ENCODE data around the gene PPM1E.
"Not testable (repeated sequence)": the region's sequence is repeated elsewhere in the genome, so short reads cannot be mapped to it uniquely, and the experiment has no call there.

Gene PPM1E

DNA sequence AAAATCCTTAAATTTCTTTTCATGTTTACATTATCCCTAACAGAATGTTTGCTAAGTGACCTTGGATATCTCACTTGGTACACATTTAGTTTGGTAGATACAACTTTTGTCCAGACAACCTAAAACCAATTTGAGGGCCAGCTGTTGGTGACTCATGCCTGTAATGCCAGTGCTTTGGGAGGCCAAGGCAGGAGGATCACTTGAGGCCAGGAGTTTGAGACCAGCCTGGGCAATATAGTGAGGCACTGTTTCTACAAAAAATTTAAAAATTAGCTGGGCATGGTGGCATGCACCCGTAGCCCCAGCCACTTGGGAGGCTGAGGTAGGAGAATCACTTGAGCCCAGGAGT, 202.0 kb downstream of the PPM1E start:
- H3K27me3 ChIP-seq (ENCODE audit: control insufficient read depth in 5 of 5, insufficient read depth in 4 of 5, low read length in 5 of 5); H3K36me3 ChIP-seq (ENCODE audit: control insufficient read depth in 5 of 5, insufficient read depth in 5 of 5, low read length in 5 of 5); H3K4me1 ChIP-seq (ENCODE audit: control insufficient read depth in 5 of 5, insufficient read depth in 5 of 5, low read length in 5 of 5); H3K4me3 ChIP-seq (ENCODE audit: low read depth in 1 of 5, low read length in 5 of 5); H3K9ac ChIP-seq (ENCODE audit: low read length in 5 of 5); H3K27ac ChIP-seq (ENCODE audit: low read depth, low read length); H3K9me3 ChIP-seq (ENCODE audit: control insufficient read depth in 5 of 5, low read length in 5 of 5): not testable (repeated sequence)

DNA sequence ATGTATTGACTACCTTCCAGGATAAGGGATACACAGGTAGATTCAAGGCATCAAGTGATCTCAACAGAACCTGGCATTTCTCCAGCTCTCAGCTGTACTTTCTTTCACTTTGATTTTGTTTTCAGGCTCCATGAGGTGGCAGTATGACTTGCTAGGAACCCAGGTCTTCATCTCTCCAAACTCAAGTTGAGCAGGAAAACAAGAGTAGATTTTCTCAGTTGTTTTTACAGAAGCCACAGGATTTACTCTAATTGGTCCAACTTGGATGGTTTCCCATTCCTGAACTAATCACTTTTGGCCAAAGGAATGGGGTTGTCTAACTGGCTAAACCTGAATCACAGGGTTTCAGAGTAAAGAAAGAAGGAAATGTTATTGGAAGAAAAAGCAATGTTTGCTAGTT, 204.4 kb downstream of the PPM1E start:
- no peak overlapping the region for H3K9ac ChIP-seq (ENCODE audit: low read length in 5 of 5)
- H3K4me3 ChIP-seq (ENCODE audit: low read depth in 1 of 5, low read length in 5 of 5): no peak overlapping the region
- no peak overlapping the region for H3K27ac ChIP-seq (ENCODE audit: low read depth, low read length)
- H3K9me3 ChIP-seq (ENCODE audit: control insufficient read depth in 5 of 5, low read length in 5 of 5): no peaks in the 10 kb centered on the region
- H3K36me3 ChIP-seq (ENCODE audit: control insufficient read depth in 5 of 5, insufficient read depth in 5 of 5, low read length in 5 of 5): no peaks in the 10 kb centered on the region
- H3K4me1 ChIP-seq (ENCODE audit: control insufficient read depth in 5 of 5, insufficient read depth in 5 of 5, low read length in 5 of 5): peaks cover 0 to under 1% (median 0%) of the 10 kb centered on the region in 5 donors
- H3K27me3 ChIP-seq (ENCODE audit: control insufficient read depth in 5 of 5, insufficient read depth in 4 of 5, low read length in 5 of 5): no peaks in the 10 kb centered on the region

DNA sequence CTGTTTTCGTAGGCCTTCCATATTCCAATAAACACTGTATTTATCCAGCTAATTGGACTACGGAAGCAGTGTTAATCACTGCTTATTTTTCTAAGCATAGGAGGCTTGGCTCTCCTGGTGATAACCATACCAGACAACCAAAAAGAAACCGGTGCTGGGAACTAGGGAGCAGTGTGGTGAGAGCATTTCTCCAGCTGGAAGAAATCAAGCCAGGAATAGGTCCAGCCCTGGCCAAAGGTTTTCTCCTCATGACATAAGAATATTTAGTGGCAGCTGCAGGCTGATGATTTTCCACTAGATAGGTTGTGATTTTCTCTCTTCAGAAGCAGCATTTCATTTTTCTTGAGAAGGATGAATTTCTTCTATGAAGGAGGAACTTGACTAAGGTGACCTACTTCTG, 209.6 kb downstream of the PPM1E start:
- peaks cover 0 to 6% (median 0%) of the 10 kb centered on the region in 5 donors for H3K4me1 ChIP-seq (ENCODE audit: control insufficient read depth in 5 of 5, insufficient read depth in 5 of 5, low read length in 5 of 5)
- H3K36me3 ChIP-seq (ENCODE audit: control insufficient read depth in 5 of 5, insufficient read depth in 5 of 5, low read length in 5 of 5): no peaks in the 10 kb centered on the region
- no peaks in the 10 kb centered on the region for H3K9me3 ChIP-seq (ENCODE audit: control insufficient read depth in 5 of 5, low read length in 5 of 5)
- H3K27ac ChIP-seq (ENCODE audit: low read depth, low read length): no peak overlapping the region
- H3K4me3 ChIP-seq (ENCODE audit: low read depth in 1 of 5, low read length in 5 of 5): no peak overlapping the region
- H3K9ac ChIP-seq (ENCODE audit: low read length in 5 of 5): no peak overlapping the region
- H3K27me3 ChIP-seq (ENCODE audit: control insufficient read depth in 5 of 5, insufficient read depth in 4 of 5, low read length in 5 of 5): no peaks in the 10 kb centered on the region

DNA sequence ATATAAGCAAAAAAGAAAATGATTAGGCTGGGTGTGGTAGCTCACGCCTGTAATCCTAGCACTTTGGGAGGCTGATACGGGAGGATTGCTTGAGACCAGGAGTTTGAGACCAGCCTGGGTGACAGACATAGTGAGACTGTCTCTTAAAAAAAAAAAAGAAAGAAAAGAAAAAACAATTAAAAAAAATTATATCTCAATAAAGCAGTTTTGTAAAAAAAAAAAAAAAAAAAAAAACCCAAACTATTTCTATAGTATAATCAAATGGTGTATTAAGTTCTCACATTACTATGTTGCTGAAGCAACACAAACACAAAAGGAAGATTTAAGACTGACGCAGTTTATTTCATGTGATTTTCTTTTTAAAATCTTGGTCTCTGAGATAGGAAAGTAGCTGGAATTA, 210.6 kb downstream of the PPM1E start:
- Histone ChIP-seq H3K4me3 (ENCODE audit: low read depth in 1 of 5, low read length in 5 of 5) (no peak overlapping the region), H3K4me1 (ENCODE audit: control insufficient read depth in 5 of 5, insufficient read depth in 5 of 5, low read length in 5 of 5) (peaks cover 0 to 6% (median 0%) of the 10 kb centered on the region in 5 donors), H3K9ac (ENCODE audit: low read length in 5 of 5) (no peak overlapping the region), H3K36me3 (ENCODE audit: control insufficient read depth in 5 of 5, insufficient read depth in 5 of 5, low read length in 5 of 5) (no peaks in the 10 kb centered on the region), H3K9me3 (ENCODE audit: control insufficient read depth in 5 of 5, low read length in 5 of 5) (no peaks in the 10 kb centered on the region), H3K27ac (ENCODE audit: low read depth, low read length) (no peak overlapping the region), H3K27me3 (ENCODE audit: control insufficient read depth in 5 of 5, insufficient read depth in 4 of 5, low read length in 5 of 5) (no peaks in the 10 kb centered on the region)

DNA sequence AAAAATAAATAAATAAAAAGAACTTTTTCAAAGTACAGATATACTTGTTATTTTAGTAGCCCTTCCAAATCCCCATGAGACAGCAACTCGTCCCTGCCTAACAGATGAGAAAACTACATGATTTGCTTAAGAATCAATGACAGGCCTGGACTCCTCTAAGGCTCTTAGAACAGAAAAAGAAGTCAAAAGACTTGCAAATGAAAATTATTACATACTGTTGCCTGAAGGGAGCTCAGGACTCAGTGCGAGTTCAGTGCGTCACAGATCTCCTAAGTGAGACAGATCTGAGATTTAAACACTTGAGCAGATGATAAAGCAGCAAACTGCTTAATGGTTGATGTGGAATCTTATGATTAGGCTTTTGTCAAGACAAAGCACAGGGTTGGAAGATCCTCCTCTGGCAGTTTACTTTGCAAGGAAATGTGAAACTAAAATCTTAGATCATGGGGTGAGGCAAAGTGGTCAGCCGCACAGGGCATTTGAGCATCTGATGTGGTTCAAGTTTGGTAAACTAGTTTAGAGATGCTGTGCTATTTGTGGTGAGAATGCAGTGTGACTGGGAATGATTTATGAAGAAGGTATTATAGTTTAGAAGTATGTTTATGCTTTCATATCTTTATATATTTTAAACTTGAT, 212.9 kb downstream of the PPM1E start:
- Histone ChIP-seq H3K4me1 (ENCODE audit: control insufficient read depth in 5 of 5, insufficient read depth in 5 of 5, low read length in 5 of 5) (peaks cover 0 to 6% (median 0%) of the 10 kb centered on the region in 5 donors), H3K27ac (ENCODE audit: low read depth, low read length) (no peak overlapping the region), H3K9ac (ENCODE audit: low read length in 5 of 5) (no peak overlapping the region), H3K9me3 (ENCODE audit: control insufficient read depth in 5 of 5, low read length in 5 of 5) (no peaks in the 10 kb centered on the region), H3K27me3 (ENCODE audit: control insufficient read depth in 5 of 5, insufficient read depth in 4 of 5, low read length in 5 of 5) (no peaks in the 10 kb centered on the region), H3K36me3 (ENCODE audit: control insufficient read depth in 5 of 5, insufficient read depth in 5 of 5, low read length in 5 of 5) (no peaks in the 10 kb centered on the region), H3K4me3 (ENCODE audit: low read depth in 1 of 5, low read length in 5 of 5) (no peak overlapping the region)

DNA sequence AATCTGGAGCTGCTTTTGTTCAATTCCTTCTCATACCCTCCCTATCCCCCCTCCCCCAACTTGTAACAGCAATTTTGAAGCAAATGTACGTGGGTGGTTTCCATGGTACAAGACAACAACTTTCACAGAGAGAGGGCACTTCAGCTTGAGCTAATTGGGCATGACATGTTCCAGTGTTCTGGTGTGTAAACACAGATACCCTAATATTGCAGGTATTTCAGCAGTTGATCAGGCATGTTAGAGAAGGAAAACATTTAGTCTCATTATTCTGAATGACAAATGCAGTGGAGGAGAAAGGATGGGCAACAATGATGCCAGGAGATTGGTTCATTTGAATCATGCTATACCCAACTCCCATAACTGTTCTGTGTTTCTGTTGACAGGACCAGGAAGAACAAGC, 213.5 kb downstream of the PPM1E start:
- no peak overlapping the region for H3K4me3 ChIP-seq (ENCODE audit: low read depth in 1 of 5, low read length in 5 of 5)
- H3K9me3 ChIP-seq (ENCODE audit: control insufficient read depth in 5 of 5, low read length in 5 of 5): no peaks in the 10 kb centered on the region
- H3K27ac ChIP-seq (ENCODE audit: low read depth, low read length): no peak overlapping the region
- no peaks in the 10 kb centered on the region for H3K36me3 ChIP-seq (ENCODE audit: control insufficient read depth in 5 of 5, insufficient read depth in 5 of 5, low read length in 5 of 5)
- H3K9ac ChIP-seq (ENCODE audit: low read length in 5 of 5): no peak overlapping the region
- peaks cover 0 to 6% (median 0%) of the 10 kb centered on the region in 5 donors for H3K4me1 ChIP-seq (ENCODE audit: control insufficient read depth in 5 of 5, insufficient read depth in 5 of 5, low read length in 5 of 5)
- no peaks in the 10 kb centered on the region for H3K27me3 ChIP-seq (ENCODE audit: control insufficient read depth in 5 of 5, insufficient read depth in 4 of 5, low read length in 5 of 5)

DNA sequence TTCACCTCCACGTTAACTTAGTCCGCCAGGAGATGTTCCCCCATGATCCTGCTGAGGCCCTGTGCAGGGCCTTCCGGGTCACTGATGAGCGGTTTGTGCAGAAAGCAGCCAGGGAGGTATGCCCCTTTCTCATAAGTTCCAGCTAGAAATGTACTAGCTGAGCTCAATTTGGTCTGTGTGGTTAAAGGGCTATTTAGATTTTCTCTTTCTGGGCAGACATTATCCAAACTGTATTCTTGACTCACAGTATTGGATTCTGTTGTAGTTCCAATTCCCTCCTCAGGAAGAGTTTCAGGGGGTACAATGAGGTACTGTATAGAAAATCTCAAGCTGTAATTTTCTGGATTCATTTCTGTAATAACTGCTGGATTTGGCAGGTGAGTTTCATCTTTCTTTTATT, 214.0 kb downstream of the PPM1E start:
- Histone ChIP-seq H3K36me3 (ENCODE audit: control insufficient read depth in 5 of 5, insufficient read depth in 5 of 5, low read length in 5 of 5) (no peaks in the 10 kb centered on the region), H3K27ac (ENCODE audit: low read depth, low read length) (no peak overlapping the region), H3K4me3 (ENCODE audit: low read depth in 1 of 5, low read length in 5 of 5) (no peak overlapping the region), H3K4me1 (ENCODE audit: control insufficient read depth in 5 of 5, insufficient read depth in 5 of 5, low read length in 5 of 5) (peaks cover 0 to 6% (median 0%) of the 10 kb centered on the region in 5 donors), H3K9me3 (ENCODE audit: control insufficient read depth in 5 of 5, low read length in 5 of 5) (no peaks in the 10 kb centered on the region), H3K27me3 (ENCODE audit: control insufficient read depth in 5 of 5, insufficient read depth in 4 of 5, low read length in 5 of 5) (no peaks in the 10 kb centered on the region), H3K9ac (ENCODE audit: low read length in 5 of 5) (no peak overlapping the region)

DNA sequence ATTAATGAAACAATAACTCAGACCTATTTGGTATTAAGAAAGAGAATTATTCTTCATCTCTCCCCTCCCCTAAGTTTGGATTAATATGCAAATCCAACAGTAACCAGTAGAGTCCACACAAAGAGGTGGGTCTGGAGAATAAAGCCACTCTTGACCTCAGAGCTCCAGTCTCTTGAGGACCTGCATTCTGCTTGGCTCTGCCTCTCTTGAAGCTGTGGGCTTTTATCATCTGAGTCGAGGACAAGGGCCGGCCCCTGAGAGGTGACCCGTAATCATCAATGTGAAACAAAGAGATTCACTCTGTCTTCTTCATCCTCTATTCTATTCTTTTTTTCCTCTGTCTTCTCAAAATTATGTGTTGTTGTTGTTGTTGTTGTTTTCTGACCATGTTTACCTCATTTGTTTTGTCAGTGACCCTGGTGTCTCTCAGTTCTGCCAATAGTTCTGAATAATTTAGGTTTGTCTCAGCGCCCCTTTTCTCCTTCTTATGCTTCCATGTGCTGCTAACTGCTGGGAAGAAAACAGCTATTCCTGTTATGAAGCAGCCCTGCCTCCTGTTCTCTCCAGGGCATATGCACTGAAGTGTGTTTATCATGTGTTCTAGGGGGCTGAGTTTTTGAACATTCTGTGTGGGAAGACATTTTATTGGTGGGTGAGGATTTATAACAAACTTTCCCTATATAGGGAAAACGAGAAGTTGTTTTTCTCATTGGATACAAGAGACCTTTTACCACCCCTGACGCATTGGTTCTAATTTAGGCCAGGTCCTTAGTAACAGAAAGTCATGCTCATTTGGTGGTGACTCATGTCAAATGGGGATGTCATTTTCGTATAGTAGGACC, 215.2 kb downstream of the PPM1E start:
- Histone ChIP-seq H3K27ac (ENCODE audit: low read depth, low read length) (no peak overlapping the region), H3K4me1 (ENCODE audit: control insufficient read depth in 5 of 5, insufficient read depth in 5 of 5, low read length in 5 of 5) (no peaks in the 10 kb centered on the region), H3K36me3 (ENCODE audit: control insufficient read depth in 5 of 5, insufficient read depth in 5 of 5, low read length in 5 of 5) (no peaks in the 10 kb centered on the region), H3K9me3 (ENCODE audit: control insufficient read depth in 5 of 5, low read length in 5 of 5) (no peaks in the 10 kb centered on the region), H3K4me3 (ENCODE audit: low read depth in 1 of 5, low read length in 5 of 5) (no peak overlapping the region), H3K27me3 (ENCODE audit: control insufficient read depth in 5 of 5, insufficient read depth in 4 of 5, low read length in 5 of 5) (no peaks in the 10 kb centered on the region), H3K9ac (ENCODE audit: low read length in 5 of 5) (no peak overlapping the region)

DNA sequence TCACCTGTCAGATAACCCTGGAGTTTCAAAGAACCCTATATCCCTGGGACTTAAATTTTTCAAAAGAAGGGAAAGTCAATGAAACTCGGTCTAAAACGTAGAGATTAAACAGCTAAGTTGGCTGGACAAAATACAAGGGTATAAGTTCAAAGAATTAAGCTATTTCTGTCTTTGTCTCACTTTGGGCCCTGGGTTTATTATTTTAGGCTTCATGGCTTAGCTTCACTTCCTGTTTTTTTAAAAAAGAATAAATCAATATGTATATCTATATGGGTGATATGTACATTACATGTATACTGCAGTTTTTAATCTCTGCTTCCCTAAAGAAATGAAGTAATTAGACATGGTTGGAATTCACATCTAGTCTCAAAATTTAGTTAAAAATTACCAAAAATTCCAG, 218.7 kb downstream of the PPM1E start:
- H3K27me3 ChIP-seq (ENCODE audit: control insufficient read depth in 5 of 5, insufficient read depth in 4 of 5, low read length in 5 of 5): no peaks in the 10 kb centered on the region
- no peaks in the 10 kb centered on the region for H3K4me1 ChIP-seq (ENCODE audit: control insufficient read depth in 5 of 5, insufficient read depth in 5 of 5, low read length in 5 of 5)
- H3K27ac ChIP-seq (ENCODE audit: low read depth, low read length): no peak overlapping the region
- no peak overlapping the region for H3K9ac ChIP-seq (ENCODE audit: low read length in 5 of 5)
- no peaks in the 10 kb centered on the region for H3K36me3 ChIP-seq (ENCODE audit: control insufficient read depth in 5 of 5, insufficient read depth in 5 of 5, low read length in 5 of 5)
- H3K9me3 ChIP-seq (ENCODE audit: control insufficient read depth in 5 of 5, low read length in 5 of 5): no peaks in the 10 kb centered on the region
- no peak overlapping the region for H3K4me3 ChIP-seq (ENCODE audit: low read depth in 1 of 5, low read length in 5 of 5)

DNA sequence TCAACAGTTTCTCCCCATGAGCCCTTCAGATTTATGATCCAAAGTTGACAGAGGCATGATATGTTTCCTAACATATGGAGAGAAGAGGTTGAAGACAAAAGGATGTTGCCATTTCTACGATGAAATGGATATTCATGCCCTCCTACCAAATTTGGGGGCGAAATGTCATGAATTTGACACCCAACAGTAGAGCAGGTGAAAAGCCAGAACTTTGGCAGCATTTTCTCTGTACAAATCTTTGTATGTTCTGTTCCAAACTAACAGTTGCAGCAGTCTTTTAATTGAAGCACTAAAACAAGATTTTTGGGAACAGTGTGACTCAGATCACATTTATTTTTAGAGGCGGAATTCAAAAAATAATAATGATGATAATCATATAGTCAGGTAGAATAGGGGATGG, 220.9 kb downstream of the PPM1E start:
- Histone ChIP-seq H3K9me3 (ENCODE audit: control insufficient read depth in 5 of 5, low read length in 5 of 5) (no peaks in the 10 kb centered on the region), H3K4me3 (ENCODE audit: low read depth in 1 of 5, low read length in 5 of 5) (no peak overlapping the region), H3K27ac (ENCODE audit: low read depth, low read length) (no peak overlapping the region), H3K36me3 (ENCODE audit: control insufficient read depth in 5 of 5, insufficient read depth in 5 of 5, low read length in 5 of 5) (no peaks in the 10 kb centered on the region), H3K27me3 (ENCODE audit: control insufficient read depth in 5 of 5, insufficient read depth in 4 of 5, low read length in 5 of 5) (no peaks in the 10 kb centered on the region), H3K9ac (ENCODE audit: low read length in 5 of 5) (no peak overlapping the region), H3K4me1 (ENCODE audit: control insufficient read depth in 5 of 5, insufficient read depth in 5 of 5, low read length in 5 of 5) (no peaks in the 10 kb centered on the region)

All from subcutaneous abdominal adipose tissue (tissue), 5 donors.